GM12878 (cell line): ENCODE data around the gene CCDC88C. TPM values are rescaled to one million over a fixed set of nuclear protein-coding genes. Genes with fewer than 3 reads are reported as not detected.

Experiments
- ATAC-seq: fragments of 200-7000 bp; cut with Tn5 transposase; 3 replicates; pipeline ENCODE4 v1.9.1; 2020; ENCODE audit warnings: mild to moderate bottlenecking, moderate library complexity
- BruUV-seq: library from RNA; stranded (reverse); fragments of 400-500 nt; replicated peaks from 2 replicates; lab custom pipeline; 2021; lab: Mats Ljungman, UMichigan
- CTCF ChIA-PET: fragments of 300-600 bp; sonication (Branson Sonifier 250); formaldehyde crosslinking; extraction: SDS; loops from one replicate; lab custom pipeline; 2021; ENCODE audit warnings: inconsistent platforms; lab: Yijun Ruan, JAX
- POLR2A ChIA-PET: fragments of 350-600 bp; formaldehyde crosslinking; extraction: SDS; loops from one replicate; lab custom pipeline; 2021; ENCODE audit warnings: inconsistent platforms; lab: Charles Lee
- RAD21 ChIA-PET: fragments of 300-600 bp; sonication (Branson Sonifier 250); formaldehyde crosslinking; loops from one replicate; lab custom pipeline; 2023; ENCODE audit warnings: antibody characterized with exemption; ENCODE audit not compliant: unreplicated experiment; lab: Charles Lee
- SMC1A ChIA-PET: fragments of 300-600 bp; sonication (Branson Sonifier 250); formaldehyde crosslinking; loops from one replicate; lab custom pipeline; 2023; ENCODE audit not compliant: unreplicated experiment, uncharacterized antibody; lab: Charles Lee
- DNase-seq: peaks from one replicate; pipeline ENCODE4 v3.0.0-alpha.2; 2011; ENCODE audit warnings: low read depth, low spot score
- FAIRE-seq: peaks from 3 replicates; lab custom pipeline; 2011; peaks lifted over from hg19 to GRCh38; lab: Jason Lieb, UNC
- H2AFZ ChIP-seq: 2 replicates; pipeline ENCODE4 v1.6.0; 2011; ENCODE audit warnings: low read depth, low read length, control low read depth; ENCODE audit not compliant: control insufficient read depth
- H3K27ac ChIP-seq: 2 replicates; pipeline ENCODE4 v1.5.1; 2011; ENCODE audit warnings: control low read depth; ENCODE audit not compliant: control insufficient read depth, insufficient read depth
- H3K27me3 ChIP-seq, 2 experiments: replicated peaks in 1 of 2; 2 replicates each; pipeline versions ENCODE4 v1.6.0 to v1.6.1; 2011; ENCODE audit warnings: low read length in 1 of 2; ENCODE audit not compliant: control insufficient read depth in 2 of 2, insufficient read depth in 2 of 2
- H3K36me3 ChIP-seq, 2 experiments: 2 replicates each; pipeline ENCODE4 v1.5.1; 2011; ENCODE audit warnings: low read length in 1 of 2; ENCODE audit not compliant: control insufficient read depth in 2 of 2, insufficient read depth in 2 of 2
- H3K4me1 ChIP-seq: 2 replicates; pipeline ENCODE4 v1.6.1; 2011; ENCODE audit warnings: mild to moderate bottlenecking, low read length, moderate library complexity, mixed read lengths; ENCODE audit not compliant: control insufficient read depth, insufficient read depth
- H3K4me2 ChIP-seq: 2 replicates; pipeline ENCODE4 v1.6.0; 2011; ENCODE audit warnings: control low read depth; ENCODE audit not compliant: control insufficient read depth, insufficient read depth
- H3K4me3 ChIP-seq: fragments of 200-600 bp; sonication (generic); 2 replicates; pipeline ENCODE4 v1.5.1; 2016
- H3K79me2 ChIP-seq: 2 replicates; pipeline ENCODE4 v1.6.0; 2011; ENCODE audit warnings: low read length; ENCODE audit not compliant: control insufficient read depth, insufficient read depth
- H3K9ac ChIP-seq: 2 replicates; pipeline ENCODE4 v1.8.0; 2011; ENCODE audit warnings: low read length, control low read depth, mixed read lengths; ENCODE audit not compliant: control insufficient read depth, insufficient read depth
- H3K9me3 ChIP-seq: replicated peaks from 3 replicates; pipeline ENCODE4 v1.5.1; 2011; ENCODE audit warnings: mild to moderate bottlenecking, low read length; ENCODE audit not compliant: control insufficient read depth, insufficient read depth
- H4K20me1 ChIP-seq: 2 replicates; pipeline ENCODE4 v1.6.0; 2011; ENCODE audit not compliant: control insufficient read depth, insufficient read depth
- ELK1 ChIP-seq: IDR thresholded peaks from 2 replicates; pipeline ENCODE4 v1.6.1; 2012; ENCODE audit warnings: low read depth, low read length, improper control_type of control experiment
- EP300 ChIP-seq, 2 experiments: fragments of 150-350 bp in 1 of 2; IDR thresholded peaks; 2 replicates each; pipeline ENCODE4 v1.6.1; 2011 to 2012; ENCODE audit warnings: low read depth in 2 of 2, low read length in 2 of 2, borderline replicate concordance in 1 of 2, improper control_type of control experiment in 1 of 2, inconsistent platforms in 1 of 2; ENCODE audit not compliant: control insufficient read depth in 1 of 2
- ESRRA ChIP-seq: IDR thresholded peaks from 2 replicates; pipeline ENCODE4 v1.6.1; 2012; ENCODE audit warnings: mild to moderate bottlenecking, low read length, improper control_type of control experiment
- FOXK2 ChIP-seq: fragments of 450-650 bp; IDR thresholded peaks from 2 replicates; pipeline ENCODE4 v1.6.1; 2017; ENCODE audit warnings: mild to moderate bottlenecking, moderate library complexity
- FOXM1 ChIP-seq: IDR thresholded peaks from 2 replicates; pipeline ENCODE4 v1.6.1; 2012; ENCODE audit warnings: low read depth, mild to moderate bottlenecking, inconsistent platforms, low read length, moderate library complexity
- GABPA ChIP-seq: IDR thresholded peaks from 2 replicates; pipeline ENCODE4 v1.6.1; 2014; ENCODE audit warnings: antibody characterized with exemption, low read depth, mild to moderate bottlenecking, inconsistent platforms
- MLLT1 ChIP-seq: fragments of 450-650 bp; IDR thresholded peaks from 2 replicates; pipeline ENCODE4 v1.6.1; 2016; ENCODE audit warnings: mild to moderate bottlenecking
- MXI1 ChIP-seq: fragments of 150-350 bp; IDR thresholded peaks from 2 replicates; pipeline ENCODE4 v1.6.1; 2011; ENCODE audit warnings: low read depth, mild to moderate bottlenecking, inconsistent platforms, low read length, improper control_type of control experiment
- MYB ChIP-seq: fragments of 150-350 bp; IDR thresholded peaks from 2 replicates; pipeline ENCODE4 v1.6.1; 2014; ENCODE audit warnings: mild to moderate bottlenecking, low read depth, low read length, borderline replicate concordance
- MYC ChIP-seq: IDR thresholded peaks from 2 replicates; pipeline ENCODE4 v1.6.1; 2011; ENCODE audit warnings: mild to moderate bottlenecking, low read length, moderate library complexity, inconsistent platforms; ENCODE audit not compliant: insufficient read depth, insufficient replicate concordance, insufficient read length, severe bottlenecking
- PAX5 ChIP-seq: IDR thresholded peaks from 2 replicates; pipeline ENCODE4 v1.6.1; 2011; ENCODE audit warnings: low read depth, low read length, borderline replicate concordance
- PAX8 ChIP-seq: fragments of 450-650 bp; IDR thresholded peaks from 2 replicates; pipeline ENCODE4 v1.6.1; 2017; ENCODE audit warnings: mild to moderate bottlenecking, moderate library complexity
- SKIL ChIP-seq: fragments of 450-650 bp; IDR thresholded peaks from 2 replicates; pipeline ENCODE4 v1.6.1; 2017; ENCODE audit warnings: mild to moderate bottlenecking, low read depth, inconsistent platforms; ENCODE audit not compliant: poor library complexity, severe bottlenecking
- ZBTB40 ChIP-seq: fragments of 450-650 bp; IDR thresholded peaks from 2 replicates; pipeline ENCODE4 v1.6.1; 2016; ENCODE audit warnings: mild to moderate bottlenecking, moderate library complexity, borderline replicate concordance
- WGBS: methylation state at CpG from one replicate; pipeline ENCODE4 v1.1.6; 2016; ENCODE audit warnings: low lambda C conversion rate; ENCODE audit not compliant: insufficient replicate concordance, insufficient coverage; ENCODE audit errors: missing lambda C conversion rate; 5-methylcytosine and 5-hydroxymethylcytosine counted together
- in situ Hi-C: fragments of 300-500 bp; cut with MboI; formaldehyde crosslinking; loops from 9 replicates; pipeline ENCODE4 v1.14.3; 2018; ENCODE audit warnings: mixed read lengths
- intact Hi-C: fragments of 100-400 bp; cut with micrococcal nuclease; formaldehyde crosslinking; loops from one replicate; pipeline ENCODE4 v1.14.2; 2022; ENCODE audit not compliant: unreplicated experiment
- polyA plus RNA-seq, 11 experiments: library from polyadenylated mRNA; depleted of rRNA in 4 of 11; unstranded in 6 of 11; stranded (reverse) in 5 of 11; fragments of >200 nt; fragmentation: Nextera tagmentation in 4 of 11; fragmentation: Illumina TruSeq in 1 of 11; extraction: Ambion mirVana in 4 of 11; extraction: Trizol in 1 of 11; gene quantifications; 1 replicate in 1 of 11; 2 replicates in 10 of 11; pipeline versions ENCODE4 v1.2.1 to v1.2.3, GENCODE V29; 2011 to 2016; ENCODE audit warnings: inconsistent platforms in 2 of 11, missing spikeins in 2 of 11, low read depth in 1 of 11
- total RNA-seq, 4 experiments: library from RNA; depleted of rRNA in 3 of 4; stranded (reverse); fragments of >200 nt in 3 of 4; fragmentation: Illumina TruSeq in 1 of 4; extraction: Trizol in 1 of 4; gene quantifications; 2 replicates each; pipeline versions ENCODE4 v1.2.1 to v1.2.3, GENCODE V29; 2013 to 2021

Gene CCDC88C
- total and polyA plus RNA-seq, 10 of the 15 experiments (the other 5 are each of a cell fraction or from before 2014, with no cell fraction given) = 4.0 to 79.6 (median 36.6) TPM

GRCh38 chr14:91342206-91342760, 75.3 kb downstream of the CCDC88C start:
- no peak overlapping the region for H3K4me3 ChIP-seq
- 86% methylated on average over 12 of the region's 12 CpGs for WGBS
- CTCF ChIA-PET = interaction anchor here (1.7 to 2.3 kb wide), 4 partner anchors 11 to 76 kb away, joined by 4 to 12 read pairs (median 4); partner anchors contain the start of gene CCDC88C
- ATAC-seq (no peak), FAIRE-seq (no peak), DNase-seq (no peak)
- H3K4me2 ChIP-seq = no peak overlapping the region
- RAD21 ChIA-PET = interaction anchor here (1.0 to 1.4 kb wide), 2 partner anchors 14 to 74 kb away, joined by 3 to 5 read pairs; no protein-coding TSS in a partner anchor
- SMC1A ChIA-PET = interaction anchor here (0.6 to 1.4 kb wide), 3 partner anchors 9 to 118 kb away, joined by 3 to 4 read pairs (median 3); no protein-coding TSS in a partner anchor
- peaks cover 31 to 44% of the 10 kb centered on the region in 2 experiments for H3K36me3 ChIP-seq
- H3K4me1 ChIP-seq = peaks cover 21% of the 10 kb centered on the region
- no TSS peak for BruUV-seq
- in situ Hi-C loops = no loop called here
- intact Hi-C loops = no loop called here
- peaks cover 30% of the 10 kb centered on the region for H3K79me2 ChIP-seq
- H3K9ac ChIP-seq = no peak overlapping the region
- no peak overlapping the region for H3K27ac ChIP-seq
- POLR2A ChIA-PET = interaction anchor here (0.9 to 1.1 kb wide), 2 partner anchors 10 to 73 kb away, joined by 3 read pairs; no protein-coding TSS in a partner anchor
- H3K27me3 ChIP-seq = no peaks in the 10 kb centered on the region
- H4K20me1 ChIP-seq = no peaks in the 10 kb centered on the region
- H2AFZ ChIP-seq = no peak overlapping the region
- H3K9me3 ChIP-seq = no peaks in the 10 kb centered on the region; the same call in 2 of the 3 replicates
- TF ChIP-seq ELK1 (no peak), MLLT1 (no peak), MXI1 (no peak), FOXM1 (no peak), ZBTB40 (no peak), PAX5 (no peak), PAX8 (no peak), SKIL (no peak), MYB (no peak), GABPA (no peak), FOXK2 (no peak), ESRRA (no peak), MYC (no peak), EP300 (IDR thresholded peaks at IDR 0.05; ENCODE audit: borderline replicate concordance in 1 of 2, control insufficient read depth in 1 of 2, low read depth in 2 of 2, low read length in 2 of 2) (no peak)
